Measurements from ENCODE around the gene SLC6A6. TPM values are rescaled to one million over a fixed set of nuclear protein-coding genes. Genes with fewer than 3 reads are reported as not detected.

Gene SLC6A6
- total RNA-seq, 1 donor from 2014 or later = 8.5 TPM

DNA sequence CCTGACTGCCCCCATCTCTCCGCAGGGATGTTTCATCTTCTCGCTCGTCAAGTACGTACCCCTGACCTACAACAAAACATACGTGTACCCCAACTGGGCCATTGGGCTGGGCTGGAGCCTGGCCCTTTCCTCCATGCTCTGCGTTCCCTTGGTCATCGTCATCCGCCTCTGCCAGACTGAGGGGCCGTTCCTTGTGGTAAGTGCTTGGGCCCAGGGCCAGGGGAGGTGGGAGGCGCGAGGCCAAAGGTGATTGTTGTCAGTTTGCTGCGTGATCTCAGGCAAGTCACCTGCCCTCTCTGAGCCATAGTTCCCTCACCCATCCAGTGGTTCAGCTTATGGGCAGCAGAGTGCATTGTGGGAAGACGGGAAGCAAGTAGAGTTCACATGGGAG, 79.2 kb downstream of the SLC6A6 start:
- no peak for DNase-seq (ENCODE audit: low read depth in 2 of 2)

DNA sequence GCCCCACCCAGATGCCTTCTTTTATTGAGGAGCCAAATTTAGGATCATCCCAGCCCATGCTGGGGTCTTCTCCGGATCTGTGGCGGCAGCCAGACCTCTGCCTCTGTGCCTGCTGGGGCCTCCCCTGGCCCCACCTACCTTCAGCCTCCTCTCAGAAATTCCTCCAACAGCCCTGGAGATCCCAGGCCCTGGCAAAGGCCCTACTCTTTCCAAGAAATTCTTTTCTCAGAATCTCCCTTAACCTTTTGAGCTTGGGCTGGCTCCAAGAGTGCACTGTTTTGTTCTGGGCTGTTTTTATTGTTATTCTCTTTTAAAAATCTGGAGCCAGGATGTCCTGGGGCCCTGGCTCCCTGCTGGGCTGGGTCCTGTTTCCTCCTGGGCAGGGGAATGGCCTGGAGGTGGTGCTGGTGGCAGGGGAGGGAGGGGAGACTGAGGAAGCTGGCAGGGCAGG, 79.9 kb downstream of the SLC6A6 start:
- DNase-seq (ENCODE audit: low read depth in 2 of 2) = peak; percentile 26 to 55

DNA sequence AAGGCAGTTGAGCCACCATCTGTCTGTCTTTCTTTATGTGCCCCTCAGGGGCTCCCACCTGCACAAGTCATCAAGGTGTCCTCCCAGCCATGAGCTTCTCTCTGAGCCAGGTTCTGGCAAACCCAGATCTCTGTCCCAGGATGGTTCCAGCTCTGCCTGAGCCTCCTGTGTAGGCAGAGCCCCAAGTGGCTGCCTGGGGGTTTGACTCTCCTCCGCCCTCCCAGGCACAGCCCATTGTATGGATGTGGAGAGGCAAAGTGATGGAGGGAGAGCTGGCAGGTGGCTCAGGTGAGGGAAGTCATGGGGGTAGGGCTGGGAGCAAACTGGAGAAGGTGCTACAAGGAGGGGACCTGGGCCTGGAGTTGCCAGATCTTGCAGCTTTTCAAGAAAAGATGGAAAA, 80.9 kb downstream of the SLC6A6 start:
- DNase-seq (ENCODE audit: low read depth in 2 of 2) = no peak

DNA sequence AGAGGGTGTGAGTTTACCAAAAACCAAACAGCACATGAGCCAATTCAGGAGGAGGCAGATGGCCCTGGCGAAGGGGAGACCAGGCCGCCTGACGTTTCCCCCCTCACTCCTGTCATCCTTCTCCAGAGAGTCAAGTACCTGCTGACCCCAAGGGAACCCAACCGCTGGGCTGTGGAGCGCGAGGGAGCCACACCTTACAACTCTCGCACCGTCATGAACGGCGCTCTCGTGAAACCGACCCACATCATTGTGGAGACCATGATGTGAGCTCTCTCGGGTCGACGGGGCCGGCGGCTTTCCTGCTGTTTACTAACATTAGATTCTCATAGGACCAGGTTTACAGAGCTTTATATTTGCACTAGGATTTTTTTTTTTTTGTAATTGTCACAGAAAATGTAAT, 82.3 kb downstream of the SLC6A6 start:
- no peak for DNase-seq (ENCODE audit: low read depth in 2 of 2)

DNA sequence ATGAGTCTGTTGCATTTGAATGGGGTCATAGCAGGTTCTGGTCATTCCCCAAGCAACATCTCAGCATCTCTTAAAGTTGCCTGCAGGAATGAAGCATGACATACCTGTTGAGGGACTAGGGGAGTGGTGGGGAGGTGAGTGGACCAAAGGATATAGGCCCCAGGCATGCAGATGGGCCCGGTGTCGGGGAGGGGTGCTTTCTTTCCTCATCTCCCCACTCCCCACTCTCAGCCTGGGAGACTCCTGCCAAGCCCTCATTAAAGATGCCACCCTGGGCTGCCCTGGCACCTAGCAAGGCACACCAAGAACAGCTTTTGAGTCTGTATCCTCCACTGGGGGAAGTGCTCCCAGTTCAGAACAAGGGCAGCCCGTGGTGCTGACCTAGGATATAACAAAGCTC, 83.6 kb downstream of the SLC6A6 start:
- no peak for DNase-seq (ENCODE audit: low read depth in 2 of 2)

DNA sequence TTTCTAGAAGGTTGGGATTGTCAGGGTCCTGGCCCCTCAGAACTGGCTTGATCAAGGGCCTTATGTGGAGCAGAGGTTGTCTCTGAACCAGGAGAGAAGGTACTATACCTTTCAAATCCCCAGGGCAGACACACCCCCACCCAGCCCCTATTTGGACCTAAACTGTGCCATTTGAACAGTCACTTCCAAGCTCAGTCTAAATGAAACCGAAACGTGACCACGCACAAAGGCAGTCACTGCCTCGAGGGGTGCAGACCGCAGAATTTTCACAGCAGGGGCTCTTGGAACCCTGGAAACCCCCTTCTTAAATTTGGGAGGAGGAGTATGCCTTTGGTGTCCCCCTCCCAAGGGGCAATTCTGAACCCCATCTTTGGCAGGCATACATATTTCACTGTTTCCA, 84.1 kb downstream of the SLC6A6 start:
- DNase-seq (ENCODE audit: low read depth in 2 of 2) = no peak

DNA sequence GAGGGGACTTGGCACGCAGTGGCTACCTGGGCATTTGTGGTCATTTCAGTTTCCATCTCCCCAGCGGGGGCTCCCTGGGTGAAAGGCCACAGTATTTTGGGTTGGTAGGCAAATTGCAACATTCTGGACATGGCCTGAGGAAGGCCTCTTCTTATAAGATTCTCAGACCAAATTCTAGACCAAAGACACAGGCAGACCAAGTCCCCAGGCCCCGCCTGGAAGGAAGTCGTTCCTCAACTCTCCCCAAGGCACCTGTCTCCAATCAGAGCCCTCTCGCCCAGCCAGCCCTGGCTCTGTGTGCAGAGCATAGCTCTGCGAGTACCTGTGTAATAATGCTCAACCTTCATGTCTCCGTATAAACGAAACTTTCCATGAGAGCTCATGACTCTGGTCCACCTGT, 84.7 kb downstream of the SLC6A6 start:
- DNase-seq (ENCODE audit: low read depth in 2 of 2) = no peak

DNA sequence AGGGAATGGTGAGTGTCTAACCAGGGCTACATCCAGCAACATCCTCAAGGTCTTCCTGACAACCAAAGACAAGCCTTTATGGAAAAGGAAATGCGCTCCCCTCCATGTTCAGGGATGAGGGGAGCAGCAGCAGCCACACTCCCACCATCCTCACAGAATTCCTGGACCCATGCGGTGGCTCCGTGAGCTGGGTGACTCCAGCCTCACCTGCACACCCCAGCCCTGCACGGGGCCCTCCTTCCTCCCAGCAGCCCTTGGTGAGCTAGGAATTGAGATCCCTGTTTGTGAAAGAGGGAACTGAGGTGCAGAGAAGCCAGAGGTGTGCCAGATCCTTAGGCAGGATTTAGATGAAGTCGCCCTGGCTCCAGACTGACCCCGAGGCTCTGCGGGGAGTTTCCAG, 85.4 kb downstream of the SLC6A6 start:
- no peak for DNase-seq (ENCODE audit: low read depth in 2 of 2)

DNA sequence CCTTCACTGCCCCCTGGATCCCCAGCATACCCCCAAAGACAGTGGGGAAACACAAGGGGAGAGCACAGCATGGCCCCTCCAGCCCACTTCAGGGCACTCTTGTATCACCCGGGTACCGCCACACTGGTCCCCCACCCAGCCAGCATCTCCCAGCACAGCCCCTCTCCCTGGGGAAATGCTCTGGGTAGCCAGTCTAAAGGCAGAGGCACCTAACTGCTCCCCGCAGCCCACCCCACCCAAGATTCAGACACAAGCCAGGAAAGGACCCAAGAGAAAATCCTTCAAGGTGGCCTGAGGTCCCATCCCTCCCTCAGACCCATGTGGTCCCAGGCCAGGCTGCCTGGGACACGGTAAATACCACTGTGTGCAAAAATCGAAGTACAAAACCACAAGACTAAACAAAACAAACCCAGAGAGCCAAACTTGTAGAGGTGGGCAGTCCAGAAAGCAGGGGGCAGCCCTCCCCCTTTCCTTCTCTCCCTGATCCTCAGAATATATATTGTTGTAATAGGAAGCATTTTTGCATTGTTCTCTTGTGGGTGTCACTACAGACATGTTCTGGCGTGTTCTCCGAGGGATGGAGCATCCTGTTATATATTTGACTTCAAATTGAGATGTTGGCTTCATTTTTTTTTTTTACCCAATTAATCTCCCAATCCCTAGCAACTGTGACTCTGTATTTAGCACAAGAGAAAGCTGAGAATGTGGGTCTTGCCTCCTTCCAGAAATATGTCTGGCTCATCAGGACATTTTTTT, 86.1 kb downstream of the SLC6A6 start:
- DNase-seq (ENCODE audit: low read depth in 2 of 2) = peak in 1 of 2 donors; percentile 31

DNA sequence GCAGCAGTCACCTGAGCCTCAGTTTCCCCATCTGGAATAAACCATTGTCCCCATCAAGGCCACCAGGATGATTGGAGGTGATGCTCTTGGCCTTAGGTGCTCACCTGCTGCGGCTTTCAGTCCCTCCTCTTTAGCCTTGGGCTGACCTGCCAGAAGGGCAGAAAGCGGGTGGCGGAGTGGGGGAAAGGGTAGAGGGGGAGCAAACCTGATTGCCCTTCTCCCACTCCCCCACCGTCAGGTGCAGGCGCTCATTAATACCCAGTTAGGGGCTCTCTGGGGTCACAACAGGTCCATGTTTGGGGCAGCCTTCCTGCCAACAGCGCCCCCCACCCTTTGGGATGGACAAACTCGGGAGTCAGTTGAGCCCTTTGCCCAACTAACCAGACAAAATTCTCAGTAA, 87.2 kb downstream of the SLC6A6 start:
- no peak for DNase-seq (ENCODE audit: low read depth in 2 of 2)

DNA sequence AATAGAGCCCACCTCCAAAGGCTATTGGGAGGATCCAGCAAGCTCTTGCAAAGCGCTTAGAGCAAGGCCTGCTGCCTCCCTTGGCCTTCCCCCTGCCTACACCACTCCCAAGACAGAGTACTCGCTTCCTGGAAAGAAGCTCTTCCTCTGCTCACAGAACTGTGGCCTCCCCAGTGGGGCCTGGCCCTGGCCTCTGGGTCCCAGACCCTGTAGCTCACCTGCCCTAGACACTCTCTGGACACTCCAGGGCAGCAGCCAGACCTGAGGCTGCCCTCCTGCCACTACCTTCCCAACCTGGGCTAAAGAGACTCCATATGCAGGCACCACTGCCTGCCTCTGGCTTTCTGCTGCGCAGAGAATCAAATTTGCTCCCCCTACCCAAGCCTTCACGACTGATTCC, 87.8 kb downstream of the SLC6A6 start:
- no peak for DNase-seq (ENCODE audit: low read depth in 2 of 2)

DNA sequence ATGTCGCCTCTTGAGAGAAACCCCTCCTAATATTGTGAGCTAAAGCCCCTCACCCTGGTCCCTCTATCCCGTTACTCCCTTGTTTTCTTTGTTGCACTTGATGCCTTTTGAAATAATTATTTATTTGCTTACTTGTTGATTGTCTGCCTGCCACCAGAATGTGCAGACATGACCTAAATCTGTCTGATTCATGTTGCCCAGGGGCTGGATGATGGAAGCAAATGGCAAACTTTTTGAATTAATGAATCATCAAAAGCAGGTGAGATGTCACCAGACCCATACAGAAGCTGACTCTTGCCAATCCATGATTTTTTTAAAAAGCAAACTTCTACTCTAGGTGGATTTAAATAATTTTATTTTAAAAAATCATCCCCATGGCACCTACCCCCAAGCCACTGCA, 88.4 kb downstream of the SLC6A6 start:
- DNase-seq (ENCODE audit: low read depth in 2 of 2) = no peak

DNA sequence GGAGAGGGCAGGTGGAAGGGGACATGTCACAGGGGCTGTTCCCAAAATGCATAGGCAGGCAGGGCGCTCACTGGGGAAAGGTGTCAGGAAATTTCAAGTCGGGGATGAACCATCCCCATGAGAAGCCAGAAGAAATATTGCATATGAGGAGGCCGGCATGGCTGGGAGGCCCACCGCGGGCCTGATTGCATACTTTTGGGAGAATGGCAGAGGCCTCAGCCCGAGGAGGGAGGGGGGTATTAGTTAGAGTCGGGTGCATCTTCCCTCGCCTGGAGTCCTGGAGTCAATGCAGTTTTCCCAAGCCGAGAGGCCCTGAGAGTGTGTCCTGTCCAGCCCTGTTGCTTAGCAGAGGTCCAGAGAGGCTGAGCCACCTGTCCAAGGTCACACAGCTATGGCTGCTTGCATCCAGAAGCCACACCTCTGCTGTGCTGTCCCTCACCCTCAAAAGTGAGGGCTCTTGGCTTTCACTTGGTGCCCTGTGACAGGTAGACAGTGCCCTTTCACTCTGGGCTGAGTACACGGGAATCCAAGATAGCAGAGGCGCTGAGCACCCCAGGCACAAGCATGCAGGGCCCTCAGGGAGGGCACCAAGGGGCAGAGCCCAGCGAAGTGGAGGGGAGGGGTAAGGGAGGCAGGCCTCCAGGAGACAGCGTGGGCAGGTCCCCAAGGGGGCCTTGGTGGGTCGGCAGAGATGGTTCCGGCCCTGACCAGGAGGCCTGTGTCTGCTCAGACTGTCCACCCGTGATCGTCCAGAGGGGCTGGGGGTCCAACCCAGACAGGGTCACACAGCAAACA, 89.2 kb downstream of the SLC6A6 start:
- DNase-seq (ENCODE audit: low read depth in 2 of 2) = no peak

DNA sequence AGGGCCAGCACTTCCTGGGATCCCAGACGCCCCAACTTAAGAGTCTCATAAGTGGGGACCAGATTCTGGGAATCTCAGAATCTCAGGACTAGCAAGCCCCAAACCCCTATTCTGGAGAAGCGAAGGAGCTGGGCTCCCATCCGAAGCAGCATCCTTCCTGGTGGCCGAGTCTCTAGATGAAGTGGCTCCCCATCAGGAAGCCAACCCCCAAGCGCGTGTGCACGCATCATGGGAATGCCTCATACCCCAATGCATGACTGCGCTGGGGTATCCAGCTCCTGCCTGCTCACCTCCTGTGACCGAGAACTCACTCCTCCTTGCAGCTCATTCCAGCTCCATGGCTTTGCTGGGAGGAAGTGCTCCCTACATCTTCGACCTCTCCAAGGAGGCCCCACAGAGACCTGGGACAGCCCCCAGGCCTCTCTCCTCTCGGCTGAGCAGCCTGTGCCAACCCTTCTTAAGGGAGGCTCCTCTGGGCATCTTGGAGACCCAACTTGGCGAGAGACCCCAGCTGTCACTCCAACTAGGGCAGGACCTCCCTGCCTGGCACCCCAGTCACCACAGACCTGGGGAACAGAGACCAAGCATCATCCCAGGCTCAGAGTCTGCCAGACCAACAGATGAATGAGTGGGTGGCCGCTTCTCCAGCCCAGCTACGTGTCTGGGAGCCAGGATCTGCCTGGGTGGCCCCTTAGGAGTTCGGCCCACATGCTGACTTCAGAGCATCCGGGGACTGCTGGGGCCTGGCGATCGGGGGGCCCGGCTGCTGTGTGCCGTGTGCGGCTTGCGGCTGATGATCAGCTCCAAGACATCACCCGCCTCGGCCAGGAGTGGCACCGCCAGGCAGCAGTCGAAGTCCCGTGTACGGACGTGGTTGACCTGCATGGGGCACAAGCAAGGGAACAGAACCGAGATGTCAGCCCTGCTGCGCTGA, 90.8 kb downstream of the SLC6A6 start:
- no peak for DNase-seq (ENCODE audit: low read depth in 2 of 2)

DNA sequence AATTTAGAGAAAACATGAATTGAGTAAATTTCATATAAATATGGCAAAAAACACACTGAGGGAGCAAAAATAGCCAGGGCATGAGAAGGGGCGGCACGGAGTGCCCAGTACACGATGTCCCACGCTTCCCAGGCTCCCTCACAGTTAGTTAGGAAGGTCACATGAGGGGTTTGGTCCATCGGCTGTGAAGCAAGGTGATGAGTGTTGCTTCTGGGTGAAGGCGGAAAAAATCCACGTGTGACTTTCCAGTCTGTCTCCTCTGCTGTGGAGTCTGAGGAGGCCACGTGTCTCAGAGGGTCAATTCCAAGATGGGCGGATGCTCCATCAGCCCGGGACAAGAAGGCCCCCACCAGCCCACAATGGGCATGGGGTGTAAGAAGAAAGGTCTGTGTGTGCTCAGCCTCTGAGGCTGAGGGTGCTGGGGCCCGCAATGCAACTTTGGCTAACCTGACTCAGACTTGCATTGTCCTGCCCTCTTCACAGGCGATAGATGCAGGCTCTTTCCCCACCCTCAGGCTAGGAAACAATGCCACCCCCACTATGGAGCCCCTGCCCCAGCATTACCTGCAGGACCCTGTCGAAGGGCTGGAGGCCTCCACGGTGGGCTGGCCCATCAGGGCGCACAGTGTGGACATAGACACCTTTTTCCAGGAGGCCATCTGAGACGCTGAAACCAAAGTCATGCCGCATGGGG, 92.0 kb downstream of the SLC6A6 start:
- DNase-seq (ENCODE audit: low read depth in 2 of 2) = no peak

DNA sequence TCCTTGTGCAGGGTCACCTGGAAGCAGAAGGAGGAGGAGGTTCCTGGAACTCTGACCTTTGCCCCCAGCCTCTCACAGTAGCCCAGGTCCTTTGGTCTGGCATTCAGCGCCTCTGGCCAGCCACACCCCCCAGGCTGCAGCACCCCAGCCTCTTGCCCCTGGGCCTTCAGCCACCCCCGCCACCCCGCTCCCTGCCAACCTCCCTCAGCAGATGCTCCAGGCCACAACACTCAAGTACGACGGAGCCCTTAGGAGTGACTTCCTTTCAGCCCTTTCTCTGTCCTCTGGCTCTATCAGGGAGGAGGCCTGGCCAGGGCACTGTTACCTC, 92.5 kb downstream of the SLC6A6 start:
- DNase-seq (ENCODE audit: low read depth in 2 of 2) = no peak

DNA sequence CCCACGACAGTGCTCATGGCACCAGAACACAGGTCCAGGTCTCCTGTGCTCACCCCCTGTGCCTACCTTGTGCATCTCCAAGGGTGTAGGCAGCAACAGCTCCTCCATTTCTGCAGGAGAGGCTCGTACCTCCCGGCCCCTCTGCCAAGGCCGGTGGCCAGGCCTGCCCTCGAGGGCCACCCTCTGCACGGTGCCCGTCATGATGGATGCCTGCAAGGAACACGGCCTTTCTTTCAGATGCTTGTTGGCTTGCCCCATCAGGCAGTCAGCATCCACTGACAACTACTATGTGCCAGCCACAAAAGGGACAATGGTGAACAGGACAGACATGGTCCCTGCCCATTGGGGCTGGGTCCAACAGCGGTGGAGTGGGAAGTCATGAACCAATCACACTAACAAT, 93.9 kb downstream of the SLC6A6 start:
- no peak for DNase-seq (ENCODE audit: low read depth in 2 of 2)

DNA sequence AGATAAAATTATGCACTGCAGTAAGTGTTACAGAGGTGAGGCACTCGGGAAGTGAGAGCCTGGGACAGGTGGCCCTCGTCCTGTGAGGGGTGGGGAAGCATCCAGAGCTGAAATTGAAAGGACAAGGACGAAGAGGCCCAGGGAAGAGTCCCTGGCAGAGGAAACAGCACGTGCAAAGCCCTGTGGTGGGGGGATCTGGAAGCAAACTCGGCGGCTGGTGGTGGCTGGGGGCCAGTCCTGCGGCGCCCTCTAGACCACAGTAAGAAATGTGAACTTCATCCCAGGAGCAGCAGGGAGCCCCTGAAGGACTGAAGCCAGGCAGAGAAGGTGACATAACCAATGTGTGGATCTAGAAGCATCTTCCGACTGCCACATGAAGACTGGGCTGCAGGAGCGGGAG, 94.9 kb downstream of the SLC6A6 start:
- DNase-seq (ENCODE audit: low read depth in 2 of 2) = no peak

DNA sequence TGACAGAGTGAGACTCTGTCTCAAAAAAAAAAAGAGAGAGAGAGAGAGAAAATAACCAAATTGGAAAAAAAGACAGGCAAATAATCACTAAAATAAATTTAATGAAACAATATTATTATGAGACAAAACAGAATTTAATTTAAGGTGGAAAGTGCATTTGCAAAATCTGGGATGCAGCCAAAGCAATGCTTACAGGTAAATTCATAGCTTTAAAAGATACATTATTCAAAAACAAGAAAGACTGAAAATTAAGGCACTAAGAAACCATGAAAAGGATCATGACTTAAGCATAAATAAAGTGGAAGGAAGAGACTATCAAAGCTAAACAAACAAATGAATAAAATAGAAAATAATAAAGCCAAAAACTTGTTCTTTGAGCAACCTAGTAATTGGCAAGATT, 100.1 kb downstream of the SLC6A6 start:
- DNase-seq (ENCODE audit: low read depth in 2 of 2) = no peak

DNA sequence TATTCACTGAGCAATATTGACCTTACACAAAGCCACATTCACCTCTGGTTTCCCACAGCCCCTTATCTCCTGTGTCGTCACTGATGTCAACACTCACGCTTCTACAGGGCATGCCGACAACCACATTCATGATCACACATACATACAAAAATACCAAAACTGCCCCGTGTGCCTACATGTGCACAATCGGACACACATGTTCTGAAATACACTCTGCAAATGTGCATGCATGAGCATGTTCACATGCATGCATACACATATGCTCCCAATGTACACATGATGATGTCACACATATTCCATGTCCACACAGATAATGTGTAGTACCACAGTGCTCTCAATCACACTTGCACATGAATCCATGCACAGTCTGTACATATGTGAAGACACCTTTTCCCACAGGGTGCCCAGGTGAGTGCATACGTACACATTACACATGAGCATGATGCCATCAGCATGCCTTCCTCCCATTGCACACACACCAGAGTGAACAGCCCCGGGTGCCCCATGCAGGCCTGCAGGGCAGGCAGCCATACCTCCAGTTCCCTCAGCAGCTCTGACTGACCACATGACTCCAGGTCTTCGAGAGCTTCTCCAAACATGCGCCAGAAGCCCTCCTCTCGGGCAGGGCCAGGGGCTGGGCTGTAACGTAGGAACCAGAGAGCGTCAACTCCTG, 100.8 kb downstream of the SLC6A6 start:
- DNase-seq (ENCODE audit: low read depth in 2 of 2) = no peak

DNA sequence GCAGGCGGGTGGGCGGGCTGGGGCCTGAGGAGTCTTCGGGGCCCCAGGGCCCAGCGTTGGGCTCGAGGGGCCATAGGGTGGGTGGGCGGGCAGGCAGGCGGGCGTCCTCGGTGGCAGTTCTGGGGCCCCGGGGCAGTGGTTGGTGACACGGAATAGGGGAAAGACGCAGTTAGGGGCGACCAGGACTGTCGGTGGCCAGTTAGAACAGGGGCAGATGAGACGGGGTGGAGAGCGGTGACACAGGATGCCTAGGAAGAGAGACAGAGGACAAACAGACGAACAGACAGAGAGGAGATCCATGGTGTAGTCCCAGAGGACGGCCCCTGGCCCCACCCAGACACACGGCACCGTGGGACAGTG, 101.3 kb downstream of the SLC6A6 start:
- no peak for DNase-seq (ENCODE audit: low read depth in 2 of 2)

Data from lung microvascular endothelial cell (primary cell).